GM19468 (cell line): Measurements from ENCODE around the gene ZGLP1.

Experiments used
- ATAC-seq: cut with Tn5 transposase; IDR thresholded peaks from one replicate; pipeline ENCODE4 v1.9.1; 2021; ENCODE audit warnings: mild to moderate bottlenecking, moderate library complexity, moderate number of reproducible peaks; ENCODE audit not compliant: unreplicated experiment; ENCODE audit errors: extremely low read depth

The ZGLP1 gene

GRCh38 chr19:10328558-10329429, 19.2 kb upstream of the ZGLP1 start:
- no peak for ATAC-seq

- ATAC-seq: no peak
Observed at GRCh38 chr19:10327793-10328192, 18.2 kb upstream of the ZGLP1 start.

- no peak for ATAC-seq
Observed at GRCh38 chr19:10325732-10326131, 16.1 kb upstream of the ZGLP1 start.

- ATAC-seq: no peak
Observed at GRCh38 chr19:10321874-10322835, 12.5 kb upstream of the ZGLP1 start.

GRCh38 chr19:10321417-10321797, 11.8 kb upstream of the ZGLP1 start:
- ATAC-seq: no peak

- no peak for ATAC-seq
Observed at GRCh38 chr19:10320602-10321416, 11.2 kb upstream of the ZGLP1 start.

- ATAC-seq: no peak
Observed at GRCh38 chr19:10318807-10319682, 9.4 kb upstream of the ZGLP1 start.

- no peak for ATAC-seq
Observed at GRCh38 chr19:10317857-10318462, 8.3 kb upstream of the ZGLP1 start.

GRCh38 chr19:10317045-10317856, 7.6 kb upstream of the ZGLP1 start:
- ATAC-seq: no peak

- ATAC-seq: no peak
Observed at GRCh38 chr19:10316229-10317044, 6.8 kb upstream of the ZGLP1 start.

GRCh38 chr19:10315335-10316214, 6.0 kb upstream of the ZGLP1 start, which contains the start of gene FDX2:
Gene FDX2, minus strand, starts transcription at chr19:10316015. Its CDS starts 19 bp downstream, at chr19:10315996.
- ATAC-seq: no peak

- ATAC-seq: no peak
Observed at GRCh38 chr19:10306327-10306726, 3.3 kb downstream of the ZGLP1 start.

- no peak for ATAC-seq
Observed at GRCh38 chr19:10305139-10305806, 4.3 kb downstream of the ZGLP1 start.

- ATAC-seq: no peak
Observed at GRCh38 chr19:10299545-10300458, 9.8 kb downstream of the ZGLP1 start.
